ENCODE measurements around the gene PASK.
A peak's percentile ranks its signal among the peaks of the same experiment; 100 is the strongest.
"Not testable (repeated sequence)": the region's sequence is repeated elsewhere in the genome, so short reads cannot be mapped to it uniquely, and the experiment has no call there.

The PASK gene

GRCh38 chr2:241109210-241110088 is 39.8 kb downstream of the PASK start:
- TF ChIP-seq, protein P1, sequence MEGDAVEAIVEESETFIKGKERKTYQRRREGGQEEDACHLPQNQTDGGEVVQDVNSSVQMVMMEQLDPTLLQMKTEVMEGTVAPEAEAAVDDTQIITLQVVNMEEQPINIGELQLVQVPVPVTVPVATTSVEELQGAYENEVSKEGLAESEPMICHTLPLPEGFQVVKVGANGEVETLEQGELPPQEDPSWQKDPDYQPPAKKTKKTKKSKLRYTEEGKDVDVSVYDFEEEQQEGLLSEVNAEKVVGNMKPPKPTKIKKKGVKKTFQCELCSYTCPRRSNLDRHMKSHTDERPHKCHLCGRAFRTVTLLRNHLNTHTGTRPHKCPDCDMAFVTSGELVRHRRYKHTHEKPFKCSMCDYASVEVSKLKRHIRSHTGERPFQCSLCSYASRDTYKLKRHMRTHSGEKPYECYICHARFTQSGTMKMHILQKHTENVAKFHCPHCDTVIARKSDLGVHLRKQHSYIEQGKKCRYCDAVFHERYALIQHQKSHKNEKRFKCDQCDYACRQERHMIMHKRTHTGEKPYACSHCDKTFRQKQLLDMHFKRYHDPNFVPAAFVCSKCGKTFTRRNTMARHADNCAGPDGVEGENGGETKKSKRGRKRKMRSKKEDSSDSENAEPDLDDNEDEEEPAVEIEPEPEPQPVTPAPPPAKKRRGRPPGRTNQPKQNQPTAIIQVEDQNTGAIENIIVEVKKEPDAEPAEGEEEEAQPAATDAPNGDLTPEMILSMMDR (IDR thresholded peaks at IDR 0.05; ENCODE audit: unreplicated experiment in 3 of 3), result no peak
- Mint-ChIP-seq H3K27me3 (ENCODE audit: low read depth) (no peaks in the 10 kb centered on the region), H3K36me3 (ENCODE audit: low read depth) (peaks cover 5% of the 10 kb centered on the region), H3K9me3 (no peaks in the 10 kb centered on the region), H3K4me3 (no peak overlapping the region), H3K4me1 (no peaks in the 10 kb centered on the region), H3K27ac (no peak overlapping the region)

GRCh38 chr2:241108271-241109209 is 40.7 kb downstream of the PASK start:
- Mint-ChIP-seq H3K27me3 (ENCODE audit: low read depth) (no peaks in the 10 kb centered on the region), H3K9me3 (no peaks in the 10 kb centered on the region), H3K4me1 (no peaks in the 10 kb centered on the region), H3K4me3 (no peak overlapping the region), H3K36me3 (ENCODE audit: low read depth) (peaks cover 3% of the 10 kb centered on the region), H3K27ac (no peak overlapping the region)
- TF ChIP-seq, protein P1 (IDR thresholded peaks at IDR 0.05; ENCODE audit: unreplicated experiment in 3 of 3), result no peak

DNA sequence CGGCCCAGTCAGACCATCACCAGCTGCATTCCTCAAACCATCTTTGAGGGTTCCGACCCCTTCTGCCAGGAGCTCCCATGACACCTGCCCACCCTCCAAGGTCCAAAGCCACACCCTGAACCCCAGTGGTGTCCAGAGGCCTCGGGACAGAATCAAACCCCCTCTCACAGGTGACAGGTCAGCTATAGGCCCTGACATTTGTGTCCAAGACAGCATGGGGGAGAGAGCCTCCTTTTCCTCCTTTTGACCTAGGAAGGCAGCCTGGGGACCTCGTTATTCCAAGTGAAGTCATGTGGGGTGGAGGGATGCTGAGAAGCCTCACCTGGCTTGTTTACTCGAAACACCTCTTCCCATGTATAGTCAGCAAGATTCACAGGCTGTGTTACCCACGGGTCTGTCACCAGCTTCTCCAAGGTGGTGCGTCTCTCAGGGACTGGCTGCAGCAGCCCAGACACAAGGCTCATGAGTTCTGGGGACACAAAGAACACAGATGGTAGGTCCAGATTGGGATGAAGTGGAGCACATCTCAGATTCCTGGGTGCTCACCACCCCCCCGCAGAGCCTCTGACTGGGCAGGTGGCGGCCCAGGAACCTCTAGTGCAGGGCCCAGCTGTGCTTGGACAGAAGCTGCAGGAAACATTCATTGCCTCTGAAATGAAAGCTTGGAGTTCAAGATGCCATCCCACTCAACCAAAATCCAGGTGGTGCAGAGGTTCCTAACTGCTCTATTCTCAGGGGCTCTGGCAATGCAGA is 42.1 kb downstream of the PASK start:
- H3K4me1 Mint-ChIP-seq, result peaks cover 9% of the 10 kb centered on the region

GRCh38 chr2:241105641-241106040 is 43.6 kb downstream of the PASK start:
- Mint-ChIP-seq H3K9me3 (no peaks in the 10 kb centered on the region), H3K27me3 (ENCODE audit: low read depth) (no peaks in the 10 kb centered on the region), H3K4me1 (peaks cover 9% of the 10 kb centered on the region), H3K27ac (peak overlapping the region in 2 of 3 experiments; percentile 16 to 74), H3K4me3 (peak overlapping the region in 2 of 3 experiments; percentile 12 to 51), H3K36me3 (ENCODE audit: low read depth) (peaks cover 3% of the 10 kb centered on the region)
- TF ChIP-seq, protein P1 (IDR thresholded peaks at IDR 0.05; ENCODE audit: unreplicated experiment in 3 of 3), result no peak

More for the DNA sequence above, 42.1 kb downstream of the PASK start:
- TF ChIP-seq, protein P1 (IDR thresholded peaks at IDR 0.05; ENCODE audit: unreplicated experiment in 3 of 3), result no peak
- Mint-ChIP-seq H3K27ac (no peak overlapping the region), H3K4me3 (no peak overlapping the region), H3K9me3 (no peaks in the 10 kb centered on the region), H3K36me3 (ENCODE audit: low read depth) (peaks cover 3% of the 10 kb centered on the region), H3K27me3 (ENCODE audit: low read depth) (no peaks in the 10 kb centered on the region)

- H3K4me1 Mint-ChIP-seq, result peaks cover 13% of the 10 kb centered on the region
- H3K27me3 Mint-ChIP-seq (ENCODE audit: low read depth); H3K27ac Mint-ChIP-seq; H3K4me3 Mint-ChIP-seq; H3K9me3 Mint-ChIP-seq: not testable (repeated sequence)
- peaks cover 11% of the 10 kb centered on the region for H3K36me3 Mint-ChIP-seq (ENCODE audit: low read depth)
Measured at GRCh38 chr2:241104611-241105010, 44.7 kb downstream of the PASK start.

Measured in nephron (organoid).